ENCODE data around the gene BHMT2.

BHMT2 gene

GRCh38 chr5:79069488-79070349, at the start of gene BHMT2, which contains the start of gene DMGDH:
TSS of gene BHMT2 (plus strand) at chr5:79069767. CDS start at chr5:79069783, 16 bp downstream.
TSS of gene DMGDH (minus strand) at chr5:79069674. CDS start at chr5:79069620, 54 bp downstream.
- H3K4me2 ChIP-seq (ENCODE audit: low read depth, low read length, poor library complexity, severe bottlenecking): no peak within 1 kb of the TSS
- H3K36me3 ChIP-seq (ENCODE audit: insufficient read depth, low read length): no peaks in the 10 kb centered on the region
- no peaks in the 10 kb centered on the region for H3F3A ChIP-seq (ENCODE audit: low read depth)
- no peaks in the 10 kb centered on the region for H3K9me3 ChIP-seq (ENCODE audit: insufficient read depth, low read depth, low read length)
- H4K20me1 ChIP-seq (ENCODE audit: insufficient read depth, low read length, poor library complexity, severe bottlenecking): no peaks in the 10 kb centered on the region
- H3K4me3 ChIP-seq (ENCODE audit: low read length, poor library complexity, severe bottlenecking): no peak within 1 kb of the TSS
- TF ChIP-seq, protein P1, sequence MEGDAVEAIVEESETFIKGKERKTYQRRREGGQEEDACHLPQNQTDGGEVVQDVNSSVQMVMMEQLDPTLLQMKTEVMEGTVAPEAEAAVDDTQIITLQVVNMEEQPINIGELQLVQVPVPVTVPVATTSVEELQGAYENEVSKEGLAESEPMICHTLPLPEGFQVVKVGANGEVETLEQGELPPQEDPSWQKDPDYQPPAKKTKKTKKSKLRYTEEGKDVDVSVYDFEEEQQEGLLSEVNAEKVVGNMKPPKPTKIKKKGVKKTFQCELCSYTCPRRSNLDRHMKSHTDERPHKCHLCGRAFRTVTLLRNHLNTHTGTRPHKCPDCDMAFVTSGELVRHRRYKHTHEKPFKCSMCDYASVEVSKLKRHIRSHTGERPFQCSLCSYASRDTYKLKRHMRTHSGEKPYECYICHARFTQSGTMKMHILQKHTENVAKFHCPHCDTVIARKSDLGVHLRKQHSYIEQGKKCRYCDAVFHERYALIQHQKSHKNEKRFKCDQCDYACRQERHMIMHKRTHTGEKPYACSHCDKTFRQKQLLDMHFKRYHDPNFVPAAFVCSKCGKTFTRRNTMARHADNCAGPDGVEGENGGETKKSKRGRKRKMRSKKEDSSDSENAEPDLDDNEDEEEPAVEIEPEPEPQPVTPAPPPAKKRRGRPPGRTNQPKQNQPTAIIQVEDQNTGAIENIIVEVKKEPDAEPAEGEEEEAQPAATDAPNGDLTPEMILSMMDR (conservative IDR thresholded peaks at IDR 0.05; ENCODE audit: low read length): no peak
- no peak for TF ChIP-seq EZH2phosphoT487 (IDR thresholded peaks at IDR 0.05; ENCODE audit: borderline replicate concordance)
- H3K9ac ChIP-seq (ENCODE audit: low read depth, low read length, poor library complexity, severe bottlenecking): no peak within 1 kb of the TSS
- no peaks in the 10 kb centered on the region for H3K27me3 ChIP-seq (ENCODE audit: insufficient read depth, low read length, poor library complexity, severe bottlenecking)
- no peak within 1 kb of the TSS for H2AFZ ChIP-seq (ENCODE audit: low read length)
- H3K9me2 ChIP-seq (replicated peaks; ENCODE audit: low read depth, low read length): no peaks in the 10 kb centered on the region
- no peaks in the 10 kb centered on the region for H3K79me2 ChIP-seq (ENCODE audit: insufficient read depth, low read length)
- peaks cover 1% of the 10 kb centered on the region for H3K4me1 ChIP-seq (ENCODE audit: insufficient read depth, low read length, poor library complexity, severe bottlenecking)

DNA sequence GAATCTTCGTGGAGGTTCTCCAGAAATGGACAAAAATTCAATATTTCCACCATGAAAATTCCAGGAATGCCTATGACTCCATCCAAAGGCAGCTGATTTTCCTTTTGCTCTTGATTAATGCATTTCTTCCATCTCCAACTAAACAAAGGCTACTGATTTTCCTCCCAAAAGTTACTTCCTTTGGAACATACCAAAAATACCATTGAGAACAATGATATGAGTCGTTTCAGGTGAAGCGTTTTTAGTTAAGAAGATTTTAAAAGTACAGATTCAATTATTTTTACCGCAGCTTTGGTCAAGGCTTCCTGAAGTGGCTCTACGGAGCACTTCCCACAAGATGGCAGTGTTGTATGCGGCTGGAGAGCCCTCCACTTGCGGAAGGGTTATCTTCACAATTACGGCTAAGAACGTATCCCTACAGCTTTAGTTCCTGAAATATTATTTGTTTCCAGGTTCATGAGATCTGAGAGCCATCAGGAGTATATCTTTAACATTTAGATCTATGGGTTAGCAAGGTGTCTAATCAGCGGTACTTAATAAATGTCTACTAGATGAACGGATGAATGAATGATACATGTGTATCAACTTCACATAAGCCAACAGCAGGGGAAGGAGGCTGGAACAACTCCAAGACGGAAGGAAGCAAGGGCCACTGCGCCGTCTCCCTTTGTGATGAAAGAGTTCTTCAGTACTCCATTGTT, 48.6 kb upstream of the BHMT2 start:
- H3K9ac ChIP-seq (ENCODE audit: low read depth, low read length, poor library complexity, severe bottlenecking): no peak overlapping the region
- no peaks in the 10 kb centered on the region for H3K9me2 ChIP-seq (replicated peaks; ENCODE audit: low read depth, low read length)
- H3K4me3 ChIP-seq (ENCODE audit: low read length, poor library complexity, severe bottlenecking): no peak overlapping the region
- H3K4me1 ChIP-seq (ENCODE audit: insufficient read depth, low read length, poor library complexity, severe bottlenecking): peaks cover 13% of the 10 kb centered on the region
- no peaks in the 10 kb centered on the region for H3F3A ChIP-seq (ENCODE audit: low read depth)
- no peaks in the 10 kb centered on the region for H3K9me3 ChIP-seq (ENCODE audit: insufficient read depth, low read depth, low read length)
- no peak for TF ChIP-seq EZH2phosphoT487 (IDR thresholded peaks at IDR 0.05; ENCODE audit: borderline replicate concordance)
- TF ChIP-seq, protein P1 (conservative IDR thresholded peaks at IDR 0.05; ENCODE audit: low read length): peak; percentile 93
- no peaks in the 10 kb centered on the region for H3K27me3 ChIP-seq (ENCODE audit: insufficient read depth, low read length, poor library complexity, severe bottlenecking)
- no peaks in the 10 kb centered on the region for H3K36me3 ChIP-seq (ENCODE audit: insufficient read depth, low read length)
- H3K4me2 ChIP-seq (ENCODE audit: low read depth, low read length, poor library complexity, severe bottlenecking): peak overlapping the region; percentile 47
- H4K20me1 ChIP-seq (ENCODE audit: insufficient read depth, low read length, poor library complexity, severe bottlenecking): no peaks in the 10 kb centered on the region
- 0 out of 2 replicates have a peak overlapping the region, but pooled peaks have one; percentile 57 for H2AFZ ChIP-seq (ENCODE audit: low read length)
- H3K79me2 ChIP-seq (ENCODE audit: insufficient read depth, low read length): no peaks in the 10 kb centered on the region

GRCh38 chr5:79021753-79022152, 47.8 kb upstream of the BHMT2 start:
- Histone ChIP-seq H3K36me3 (ENCODE audit: insufficient read depth, low read length) (no peaks in the 10 kb centered on the region), H3K9me3 (ENCODE audit: insufficient read depth, low read depth, low read length) (no peaks in the 10 kb centered on the region), H4K20me1 (ENCODE audit: insufficient read depth, low read length, poor library complexity, severe bottlenecking) (no peaks in the 10 kb centered on the region), H3K9ac (ENCODE audit: low read depth, low read length, poor library complexity, severe bottlenecking) (no peak overlapping the region), H3F3A (ENCODE audit: low read depth) (no peaks in the 10 kb centered on the region), H3K27me3 (ENCODE audit: insufficient read depth, low read length, poor library complexity, severe bottlenecking) (no peaks in the 10 kb centered on the region), H3K4me3 (ENCODE audit: low read length, poor library complexity, severe bottlenecking) (no peak overlapping the region), H3K4me1 (ENCODE audit: insufficient read depth, low read length, poor library complexity, severe bottlenecking) (peaks cover 13% of the 10 kb centered on the region), H2AFZ (ENCODE audit: low read length) (no peak overlapping the region), H3K79me2 (ENCODE audit: insufficient read depth, low read length) (no peaks in the 10 kb centered on the region), H3K9me2 (replicated peaks; ENCODE audit: low read depth, low read length) (no peaks in the 10 kb centered on the region), H3K4me2 (ENCODE audit: low read depth, low read length, poor library complexity, severe bottlenecking) (peak overlapping the region; percentile 47)
- no peak for TF ChIP-seq EZH2phosphoT487 (IDR thresholded peaks at IDR 0.05; ENCODE audit: borderline replicate concordance)
- TF ChIP-seq, protein P1 (conservative IDR thresholded peaks at IDR 0.05; ENCODE audit: low read length): no peak
